Measurements from ENCODE around the gene ERVFRD-1. TPM values are rescaled to one million over a fixed set of nuclear protein-coding genes. Genes with fewer than 3 reads are reported as not detected.

Gene ERVFRD-1
- total RNA-seq, 1 donor: 0.10 TPM

DNA sequence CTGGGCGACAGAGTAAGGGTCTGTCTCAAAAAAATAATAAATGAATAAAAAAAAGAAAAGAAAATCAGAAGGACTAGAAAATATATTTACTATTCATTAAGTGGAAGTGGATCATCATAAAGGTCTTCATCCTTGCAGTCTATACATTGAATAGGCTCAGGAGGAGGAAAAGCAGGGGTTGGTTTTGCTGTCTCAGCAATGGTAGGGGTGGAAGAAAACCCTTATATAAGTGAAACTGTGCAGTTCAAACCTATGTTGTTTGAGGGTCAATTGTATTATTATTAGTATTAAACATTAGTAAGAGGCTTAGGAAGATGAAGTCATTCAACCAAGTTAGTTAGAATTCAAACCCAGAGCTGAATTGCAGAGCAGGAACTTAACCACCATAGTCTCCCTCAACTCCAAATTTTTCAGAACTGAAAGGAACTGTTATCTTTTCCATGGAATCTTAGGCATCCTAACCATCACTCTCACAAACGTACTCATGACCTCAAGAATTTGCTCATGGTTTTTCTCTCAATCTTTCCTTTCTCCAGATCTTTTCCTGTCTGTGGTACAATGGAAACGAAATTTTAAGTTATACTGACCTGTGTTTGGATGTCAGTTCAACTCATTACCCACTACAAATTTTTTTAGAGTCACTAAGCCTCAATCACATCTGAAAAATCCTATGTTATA lies 25.6 kb downstream of the ERVFRD-1 start:
- no peaks in the 10 kb centered on the region for H3K4me1 ChIP-seq (ENCODE audit: insufficient read depth, low read length)

GRCh38 chr6:11083956-11084355 lies 27.6 kb downstream of the ERVFRD-1 start:
- H3K27me3 ChIP-seq (ENCODE audit: insufficient read depth, low read length): no peaks in the 10 kb centered on the region
- H3K9me3 ChIP-seq (ENCODE audit: low read depth, low read length): no peaks in the 10 kb centered on the region
- no peak overlapping the region for H3K4me3 ChIP-seq (ENCODE audit: low read length)
- no peaks in the 10 kb centered on the region for H3K4me1 ChIP-seq (ENCODE audit: insufficient read depth, low read length)

More for the DNA sequence above, 25.6 kb downstream of the ERVFRD-1 start:
- no peak overlapping the region for H3K4me3 ChIP-seq (ENCODE audit: low read length)
- H3K9me3 ChIP-seq (ENCODE audit: low read depth, low read length): no peaks in the 10 kb centered on the region
- no peaks in the 10 kb centered on the region for H3K27me3 ChIP-seq (ENCODE audit: insufficient read depth, low read length)

DNA sequence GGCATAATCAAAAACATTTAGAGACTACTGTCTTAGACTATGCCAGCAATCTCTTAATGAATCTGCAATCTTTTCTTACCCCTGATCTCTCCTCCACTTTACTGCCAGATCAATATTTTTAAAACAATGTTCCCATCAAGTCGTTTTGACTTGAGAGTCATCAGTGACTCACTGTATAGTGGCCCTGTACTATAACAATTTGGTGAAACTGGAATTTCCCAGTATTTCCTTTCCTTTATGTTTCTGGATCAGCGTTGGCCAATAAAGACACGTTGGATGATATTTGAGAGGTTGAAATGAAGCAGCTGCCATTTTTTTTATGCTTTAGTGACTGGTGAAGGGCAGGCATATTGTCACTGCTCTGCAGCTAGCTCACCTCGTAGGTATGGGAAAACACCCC lies 28.0 kb downstream of the ERVFRD-1 start:
- Histone ChIP-seq H3K4me1 (ENCODE audit: insufficient read depth, low read length) (no peaks in the 10 kb centered on the region), H3K4me3 (ENCODE audit: low read length) (no peak overlapping the region), H3K27me3 (ENCODE audit: insufficient read depth, low read length) (no peaks in the 10 kb centered on the region), H3K9me3 (ENCODE audit: low read depth, low read length) (no peaks in the 10 kb centered on the region)

DNA sequence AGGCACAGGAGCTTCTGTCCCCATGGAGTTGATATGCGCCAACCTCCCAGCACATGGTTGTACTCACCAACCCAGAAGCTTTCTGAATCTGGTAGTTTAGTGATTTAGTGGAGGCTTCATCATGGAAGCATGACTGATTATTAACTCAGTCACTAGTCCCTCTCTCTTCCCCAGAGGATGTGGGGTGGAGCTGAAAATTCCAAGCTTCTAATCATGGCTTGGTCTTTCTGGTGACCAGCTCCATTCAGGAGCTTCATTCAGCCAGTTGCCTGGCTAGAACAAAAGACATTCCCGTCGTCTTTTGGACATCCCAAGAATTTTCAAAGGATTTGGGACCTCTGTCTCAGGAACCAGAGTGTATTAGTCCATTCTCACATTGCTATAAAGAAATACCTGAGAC lies 31.2 kb downstream of the ERVFRD-1 start:
- Histone ChIP-seq H3K9me3 (ENCODE audit: low read depth, low read length) (no peaks in the 10 kb centered on the region), H3K4me3 (ENCODE audit: low read length) (no peak overlapping the region), H3K4me1 (ENCODE audit: insufficient read depth, low read length) (no peaks in the 10 kb centered on the region), H3K27me3 (ENCODE audit: insufficient read depth, low read length) (no peaks in the 10 kb centered on the region)

DNA sequence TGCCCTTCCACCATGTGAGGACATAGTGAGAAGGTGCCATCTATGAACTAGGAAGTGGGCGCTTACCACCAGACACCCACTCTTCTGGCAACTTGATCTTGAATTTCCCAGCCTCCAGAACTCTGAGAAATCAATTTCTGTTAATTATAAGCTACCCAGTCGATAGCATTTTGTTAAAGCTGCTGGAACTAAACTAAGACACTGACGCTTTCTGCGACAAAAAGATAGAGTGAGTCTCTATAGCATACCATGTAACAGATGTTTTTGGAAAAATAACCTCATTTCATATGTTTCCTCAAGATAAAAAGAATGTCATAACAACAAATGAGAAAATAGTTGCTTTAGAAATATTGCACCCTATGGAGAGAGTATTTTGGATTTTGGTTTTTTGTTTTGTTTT lies 33.3 kb downstream of the ERVFRD-1 start:
- H3K27me3 ChIP-seq (ENCODE audit: insufficient read depth, low read length): no peaks in the 10 kb centered on the region
- H3K4me3 ChIP-seq (ENCODE audit: low read length): no peak overlapping the region
- H3K9me3 ChIP-seq (ENCODE audit: low read depth, low read length): no peaks in the 10 kb centered on the region
- no peaks in the 10 kb centered on the region for H3K4me1 ChIP-seq (ENCODE audit: insufficient read depth, low read length)

GRCh38 chr6:11076540-11076939 lies 35.0 kb downstream of the ERVFRD-1 start:
- Histone ChIP-seq H3K9me3 (ENCODE audit: low read depth, low read length) (no peaks in the 10 kb centered on the region), H3K27me3 (ENCODE audit: insufficient read depth, low read length) (no peaks in the 10 kb centered on the region), H3K4me3 (ENCODE audit: low read length) (no peak overlapping the region), H3K4me1 (ENCODE audit: insufficient read depth, low read length) (no peaks in the 10 kb centered on the region)

- H3K27me3 ChIP-seq (ENCODE audit: insufficient read depth, low read length): no peaks in the 10 kb centered on the region
- no peaks in the 10 kb centered on the region for H3K9me3 ChIP-seq (ENCODE audit: low read depth, low read length)
- no peaks in the 10 kb centered on the region for H3K4me1 ChIP-seq (ENCODE audit: insufficient read depth, low read length)
- no peak overlapping the region for H3K4me3 ChIP-seq (ENCODE audit: low read length)
These were observed 39.4 kb downstream of the ERVFRD-1 start for GRCh38 chr6:11072101-11072500.

- Histone ChIP-seq H3K27me3 (ENCODE audit: insufficient read depth, low read length) (no peaks in the 10 kb centered on the region), H3K4me3 (ENCODE audit: low read length) (no peak overlapping the region), H3K4me1 (ENCODE audit: insufficient read depth, low read length) (no peaks in the 10 kb centered on the region), H3K9me3 (ENCODE audit: low read depth, low read length) (no peaks in the 10 kb centered on the region)
These were observed 41.8 kb downstream of the ERVFRD-1 start for GRCh38 chr6:11069760-11070159.

DNA sequence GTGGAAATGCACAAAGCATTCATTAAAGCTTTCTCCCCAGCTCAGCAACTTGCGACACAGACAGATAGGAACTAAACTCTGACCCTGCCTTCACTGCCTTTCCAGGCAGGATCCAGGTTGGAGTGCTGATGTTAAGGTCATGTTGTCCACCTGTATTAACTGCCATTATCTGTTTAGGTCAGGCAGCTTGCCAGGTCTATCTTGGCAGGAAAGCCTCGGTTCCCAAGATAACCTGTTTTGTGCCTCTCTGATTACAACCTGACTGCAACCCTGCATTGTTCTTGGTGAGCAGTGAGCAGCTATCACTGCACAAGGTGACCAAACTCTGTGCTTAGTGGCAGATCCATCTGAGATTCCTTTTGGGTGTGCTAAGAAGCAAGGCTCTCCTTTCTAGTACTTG lies 44.2 kb downstream of the ERVFRD-1 start:
- no peaks in the 10 kb centered on the region for H3K27me3 ChIP-seq (ENCODE audit: insufficient read depth, low read length)
- no peaks in the 10 kb centered on the region for H3K4me1 ChIP-seq (ENCODE audit: insufficient read depth, low read length)
- H3K4me3 ChIP-seq (ENCODE audit: low read length): no peak overlapping the region
- no peaks in the 10 kb centered on the region for H3K9me3 ChIP-seq (ENCODE audit: low read depth, low read length)

GRCh38 chr6:11066505-11067347 lies 44.8 kb downstream of the ERVFRD-1 start:
- H3K4me3 ChIP-seq (ENCODE audit: low read length): no peak overlapping the region
- no peaks in the 10 kb centered on the region for H3K9me3 ChIP-seq (ENCODE audit: low read depth, low read length)
- H3K27me3 ChIP-seq (ENCODE audit: insufficient read depth, low read length): peaks cover 3% of the 10 kb centered on the region
- no peaks in the 10 kb centered on the region for H3K4me1 ChIP-seq (ENCODE audit: insufficient read depth, low read length)

GRCh38 chr6:11065436-11066202 lies 45.9 kb downstream of the ERVFRD-1 start:
- H3K27me3 ChIP-seq (ENCODE audit: insufficient read depth, low read length): peaks cover 3% of the 10 kb centered on the region
- no peak overlapping the region for H3K4me3 ChIP-seq (ENCODE audit: low read length)
- H3K4me1 ChIP-seq (ENCODE audit: insufficient read depth, low read length): no peaks in the 10 kb centered on the region
- H3K9me3 ChIP-seq (ENCODE audit: low read depth, low read length): no peaks in the 10 kb centered on the region

DNA sequence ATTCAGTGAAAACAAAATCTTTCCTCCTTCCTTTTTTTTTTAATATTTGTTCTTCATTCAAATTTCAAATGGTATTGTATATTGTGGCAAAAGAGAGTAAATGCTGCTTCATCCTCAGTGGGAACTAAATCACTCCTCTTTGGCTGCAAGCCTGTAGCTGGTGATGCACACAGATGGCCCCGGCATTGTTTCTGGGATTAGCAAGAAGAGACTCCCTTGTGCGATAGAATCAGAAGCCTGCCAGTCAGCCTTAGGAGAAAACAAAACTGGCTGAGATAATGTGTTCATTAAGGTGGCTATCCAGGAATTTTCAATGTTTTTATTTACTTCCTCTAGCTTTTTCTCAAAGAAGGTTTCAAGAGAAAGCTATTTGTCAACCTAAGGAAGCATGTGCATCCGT lies 46.7 kb downstream of the ERVFRD-1 start:
- no peak overlapping the region for H3K4me3 ChIP-seq (ENCODE audit: low read length)
- H3K27me3 ChIP-seq (ENCODE audit: insufficient read depth, low read length): peaks cover 3% of the 10 kb centered on the region
- H3K4me1 ChIP-seq (ENCODE audit: insufficient read depth, low read length): no peaks in the 10 kb centered on the region
- no peaks in the 10 kb centered on the region for H3K9me3 ChIP-seq (ENCODE audit: low read depth, low read length)

- H3K9me3 ChIP-seq (ENCODE audit: low read depth, low read length): no peaks in the 10 kb centered on the region
- no peaks in the 10 kb centered on the region for H3K4me1 ChIP-seq (ENCODE audit: insufficient read depth, low read length)
- H3K27me3 ChIP-seq (ENCODE audit: insufficient read depth, low read length): peaks cover 3% of the 10 kb centered on the region
- no peak overlapping the region for H3K4me3 ChIP-seq (ENCODE audit: low read length)
These were observed 48.8 kb downstream of the ERVFRD-1 start for GRCh38 chr6:11062715-11063114.

GRCh38 chr6:11062083-11062482 lies 49.4 kb downstream of the ERVFRD-1 start:
- no peaks in the 10 kb centered on the region for H3K9me3 ChIP-seq (ENCODE audit: low read depth, low read length)
- no peak overlapping the region for H3K4me3 ChIP-seq (ENCODE audit: low read length)
- peaks cover 3% of the 10 kb centered on the region for H3K27me3 ChIP-seq (ENCODE audit: insufficient read depth, low read length)
- no peaks in the 10 kb centered on the region for H3K4me1 ChIP-seq (ENCODE audit: insufficient read depth, low read length)

- H3K27me3 ChIP-seq (ENCODE audit: insufficient read depth, low read length): peaks cover 3% of the 10 kb centered on the region
- no peak overlapping the region for H3K4me3 ChIP-seq (ENCODE audit: low read length)
- no peaks in the 10 kb centered on the region for H3K9me3 ChIP-seq (ENCODE audit: low read depth, low read length)
- H3K4me1 ChIP-seq (ENCODE audit: insufficient read depth, low read length): no peaks in the 10 kb centered on the region
These were observed 53.1 kb downstream of the ERVFRD-1 start for GRCh38 chr6:11058406-11058805.
